Gastrocnemius medialis (tissue), 4 donors: Measurements from ENCODE around the gene CUL2. TPM values are rescaled to one million over a fixed set of nuclear protein-coding genes. Genes with fewer than 3 reads are reported as not detected.
"Not testable (repeated sequence)": the region's sequence is repeated elsewhere in the genome, so short reads cannot be mapped to it uniquely, and the experiment has no call there.

Experiments
- ATAC-seq, 2 donors: fragments of 150-250 bp; one replicate each; pipeline ENCODE4 v1.9.1; 2016
- DNase-seq, 2 donors: peaks; one replicate each; pipeline ENCODE4 v3.0.0-alpha.2; 2019
- H3K27ac ChIP-seq, 4 donors: fragments of 200-600 bp; sonication (generic); 1 replicate in 1 of 4; 2 replicates in 3 of 4; pipeline ENCODE4 v1.5.1; 2016 to 2018; ENCODE audit warnings: mild to moderate bottlenecking in 2 of 4, moderate library complexity in 1 of 4
- H3K27me3 ChIP-seq, 3 donors: fragments of 200-600 bp; sonication (generic) in 2 of 3; 1 replicate in 1 of 3; 2 replicates in 2 of 3; pipeline versions ENCODE4 v1.5.1 to v1.6.0; 2016 to 2019; ENCODE audit warnings: mild to moderate bottlenecking in 1 of 3, moderate library complexity in 1 of 3
- H3K36me3 ChIP-seq, 2 donors: fragments of 200-600 bp; sonication (generic) in 1 of 2; one replicate each; pipeline ENCODE4 v1.5.1; 2017 to 2018
- H3K4me1 ChIP-seq, 2 donors: fragments of 200-600 bp; sonication (generic) in 1 of 2; one replicate each; pipeline ENCODE4 v1.5.1; 2016 to 2017; ENCODE audit warnings: mild to moderate bottlenecking in 2 of 2
- H3K4me3 ChIP-seq, 4 donors: fragments of 200-600 bp; sonication (generic) in 3 of 4; 1 replicate in 1 of 4; 2 replicates in 3 of 4; pipeline ENCODE4 v1.5.1; 2016 to 2019; ENCODE audit warnings: mild to moderate bottlenecking in 2 of 4
- H3K9me3 ChIP-seq, 3 donors: fragments of 200-600 bp; sonication (generic) in 2 of 3; 1 replicate in 1 of 3; 2 replicates in 2 of 3; pipeline ENCODE4 v1.5.1; 2016 to 2019
- CTCF ChIP-seq, 5 experiments: fragments of 450-650 bp in 3 of 5; fragments of 200-600 bp in 2 of 5; sonication (generic) in 2 of 5; IDR thresholded peaks in 4 of 5; conservative IDR thresholded peaks in 1 of 5; 1 replicate in 4 of 5; 2 replicates in 1 of 5; pipeline ENCODE4 v1.5.1; 2016 to 2019; ENCODE audit warnings: antibody characterized with exemption in 5 of 5, mild to moderate bottlenecking in 3 of 5, moderate library complexity in 3 of 5
- POLR2A ChIP-seq, 2 donors: fragments of 450-650 bp; IDR thresholded peaks; one replicate each; pipeline ENCODE4 v1.6.1; 2017; ENCODE audit warnings: antibody characterized with exemption in 2 of 2, mild to moderate bottlenecking in 2 of 2, moderate library complexity in 2 of 2
- in situ Hi-C, 4 donors: fragments of 200-750 bp; cut with MboI; loops; one replicate each; pipeline versions ENCODE4 v1.15.0 to v1.8.0; 2017; ENCODE audit warnings: low sequenced_read_pairs in 4 of 4
- intact Hi-C: fragments of 100-400 bp; cut with DNase I; formaldehyde crosslinking; loops from one replicate; pipeline ENCODE4 v1.15.1; 2023; ENCODE audit warnings: low total_unique reads
- total RNA-seq, 4 donors: library from RNA; depleted of rRNA; stranded (reverse); fragments of >200 nt; gene quantifications; one replicate each; pipeline versions ENCODE4 v1.1.0 to v1.2.3, GENCODE V29; 2016

CUL2 gene
- total RNA-seq, 4 donors from 2014 or later = 27.2 to 41.4 (median 34.2) TPM

DNA sequence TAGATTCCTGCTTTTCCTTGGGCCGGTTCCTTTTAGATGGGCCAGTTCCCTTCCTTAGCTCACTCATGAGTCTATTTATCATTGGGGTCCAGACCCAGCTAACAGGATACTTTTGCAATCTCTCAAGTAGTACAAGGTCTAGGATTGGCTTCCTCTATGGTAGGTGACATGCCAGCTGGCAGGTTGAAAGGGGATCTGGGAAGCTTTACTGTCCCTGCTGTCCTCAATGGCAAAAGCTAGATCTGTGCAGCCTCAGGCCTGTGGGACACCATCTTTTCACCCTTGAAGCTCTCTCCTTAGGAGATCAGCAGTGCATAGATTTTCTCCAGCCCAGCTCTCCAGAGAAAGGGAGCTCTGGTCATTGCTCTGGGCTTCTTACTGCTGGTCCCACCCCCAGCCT lies 96.4 kb downstream of the CUL2 start:
- ATAC-seq = no peak
- in situ Hi-C loops = no loop called here
- intact Hi-C loops = no loop called here
- TF ChIP-seq POLR2A (IDR thresholded peaks at IDR 0.05) = no peak
- no peak for TF ChIP-seq CTCF (IDR thresholded peaks at IDR 0.05 in 4 of 5, conservative IDR thresholded peaks at IDR 0.05 in 1 of 5)
- H3K36me3 ChIP-seq = no peaks in the 10 kb centered on the region
- no peaks in the 10 kb centered on the region for H3K4me1 ChIP-seq
- DNase-seq = no peak
- no peaks in the 10 kb centered on the region for H3K9me3 ChIP-seq
- H3K27ac ChIP-seq = no peak overlapping the region
- no peak overlapping the region for H3K4me3 ChIP-seq
- no peaks in the 10 kb centered on the region for H3K27me3 ChIP-seq

DNA sequence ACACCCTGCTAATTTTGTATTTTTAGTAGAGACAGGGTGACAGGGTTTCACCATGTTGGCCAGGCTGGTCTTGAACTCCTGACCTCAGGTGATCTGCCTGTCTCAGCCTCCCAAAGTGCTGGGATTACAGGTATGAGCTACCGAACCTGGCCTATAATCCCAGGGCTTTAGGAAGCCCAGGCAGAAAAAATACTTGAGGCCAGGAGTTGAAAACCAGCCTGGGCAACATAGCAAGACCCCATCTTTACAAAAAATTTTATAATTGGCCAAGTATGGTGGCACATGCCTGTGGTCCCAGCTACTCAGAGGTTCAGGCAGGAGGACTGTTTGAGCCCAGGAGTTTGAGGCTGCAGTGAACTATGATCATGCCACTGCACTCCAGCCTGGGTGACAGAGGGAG lies 99.0 kb downstream of the CUL2 start:
- in situ Hi-C loops, ATAC-seq, H3K4me3 ChIP-seq, H3K27me3 ChIP-seq, H3K36me3 ChIP-seq, H3K9me3 ChIP-seq, H3K4me1 ChIP-seq, H3K27ac ChIP-seq, DNase-seq, intact Hi-C loops: not testable (repeated sequence)

DNA sequence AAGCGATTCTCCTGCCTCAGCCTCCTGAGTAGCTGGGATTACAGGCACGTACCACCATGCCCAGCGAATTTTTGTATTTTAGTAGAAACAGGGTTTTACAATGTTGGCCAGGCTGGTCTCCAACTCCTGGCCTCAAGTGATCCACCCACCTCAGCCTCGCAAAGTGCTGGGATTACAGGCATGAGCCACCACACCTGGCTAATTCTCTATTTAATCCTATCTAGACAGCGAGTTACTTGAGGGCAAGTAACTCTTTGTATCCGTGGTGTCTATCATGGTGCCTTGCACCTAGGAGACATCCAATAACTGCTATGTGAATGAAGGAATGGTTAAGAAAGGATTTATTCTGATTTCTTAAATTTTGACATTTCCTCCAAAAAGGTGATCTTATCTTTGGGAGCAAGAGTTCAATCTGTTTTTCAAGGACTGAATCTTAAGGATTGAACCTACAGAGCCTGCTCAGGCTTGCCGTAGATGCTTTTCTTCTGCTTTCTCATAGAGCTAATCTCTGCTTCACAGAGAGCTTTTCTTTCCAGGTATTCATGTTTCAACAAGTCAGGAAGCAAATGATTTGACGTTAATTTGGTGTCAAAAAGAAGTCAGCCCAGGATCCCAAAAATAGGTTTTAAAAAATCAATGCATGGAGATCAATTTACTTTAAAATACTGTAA lies 101.6 kb downstream of the CUL2 start:
- intact Hi-C loops = no loop called here
- no peak for TF ChIP-seq CTCF (IDR thresholded peaks at IDR 0.05 in 4 of 5, conservative IDR thresholded peaks at IDR 0.05 in 1 of 5)
- no peak for TF ChIP-seq POLR2A (IDR thresholded peaks at IDR 0.05)
- no peak for ATAC-seq
- in situ Hi-C loops = no loop called here
- Histone ChIP-seq H3K36me3 (no peaks in the 10 kb centered on the region), H3K4me1 (no peaks in the 10 kb centered on the region), H3K27ac (no peak overlapping the region), H3K9me3 (peaks cover 0 to 9% (median 4%) of the 10 kb centered on the region in 3 donors), H3K4me3 (no peak overlapping the region), H3K27me3 (no peaks in the 10 kb centered on the region)
- no peak for DNase-seq

DNA sequence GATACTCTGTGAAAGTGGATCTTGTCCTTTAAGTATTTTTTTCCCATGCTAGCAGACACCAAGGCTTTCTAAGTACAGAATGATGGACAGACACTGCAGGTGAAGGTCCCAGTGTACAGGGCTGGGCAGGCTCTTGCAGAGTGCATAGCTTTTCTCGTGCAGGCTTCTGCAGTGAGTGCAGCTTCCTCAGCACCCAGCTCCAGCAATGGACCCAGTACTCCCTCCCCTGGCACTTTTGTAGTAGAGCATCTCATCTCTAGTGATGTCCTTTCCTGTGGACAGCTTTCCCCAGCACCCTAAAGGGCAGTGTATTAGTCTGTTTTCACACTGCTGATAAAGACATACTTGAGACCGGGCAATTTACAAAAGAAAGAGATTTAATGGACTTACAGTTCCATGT lies 104.3 kb downstream of the CUL2 start:
- Histone ChIP-seq H3K9me3 (peaks cover 0 to 9% (median 4%) of the 10 kb centered on the region in 3 donors), H3K36me3 (no peaks in the 10 kb centered on the region), H3K27ac (no peak overlapping the region), H3K4me1 (no peaks in the 10 kb centered on the region), H3K27me3 (no peaks in the 10 kb centered on the region), H3K4me3 (no peak overlapping the region)
- in situ Hi-C loops (no loop called here), intact Hi-C loops (no loop called here)
- TF ChIP-seq CTCF (IDR thresholded peaks at IDR 0.05 in 4 of 5, conservative IDR thresholded peaks at IDR 0.05 in 1 of 5) (no peak), POLR2A (IDR thresholded peaks at IDR 0.05) (no peak)
- DNase-seq (no peak), ATAC-seq (no peak)

DNA sequence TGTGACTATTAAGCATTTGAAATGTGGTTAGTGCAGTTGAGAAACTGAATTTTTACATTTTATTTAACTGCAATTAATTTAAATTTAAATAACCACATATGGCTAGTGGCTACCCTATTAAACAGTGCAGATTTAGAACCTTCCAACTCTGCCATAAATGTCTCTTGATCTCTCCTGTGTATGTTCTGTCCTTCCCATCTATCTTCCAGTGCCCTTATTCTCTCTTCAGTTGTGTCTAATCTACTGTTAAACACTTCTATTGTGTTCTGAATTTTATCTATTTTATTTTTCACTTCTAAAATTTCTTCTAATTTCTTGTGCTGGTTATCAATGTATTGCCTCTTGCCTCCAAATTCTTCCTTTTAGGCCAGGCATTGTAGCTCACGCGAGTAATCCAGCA lies 105.0 kb downstream of the CUL2 start:
- ATAC-seq (no peak), DNase-seq (no peak)
- Histone ChIP-seq H3K9me3 (peaks cover 0 to 9% (median 4%) of the 10 kb centered on the region in 3 donors), H3K27me3 (no peaks in the 10 kb centered on the region), H3K27ac (no peak overlapping the region), H3K4me3 (no peak overlapping the region), H3K4me1 (no peaks in the 10 kb centered on the region), H3K36me3 (no peaks in the 10 kb centered on the region)
- no peak for TF ChIP-seq CTCF (IDR thresholded peaks at IDR 0.05 in 4 of 5, conservative IDR thresholded peaks at IDR 0.05 in 1 of 5)
- in situ Hi-C loops = no loop called here
- intact Hi-C loops = no loop called here
